ENCODE results near the gene NABP2. TPM values are rescaled to one million over a fixed set of nuclear protein-coding genes. Genes with fewer than 3 reads are reported as not detected.

Gene NABP2
- total RNA-seq, 1 experiment from 2014 or later, result 67.5 TPM

DNA sequence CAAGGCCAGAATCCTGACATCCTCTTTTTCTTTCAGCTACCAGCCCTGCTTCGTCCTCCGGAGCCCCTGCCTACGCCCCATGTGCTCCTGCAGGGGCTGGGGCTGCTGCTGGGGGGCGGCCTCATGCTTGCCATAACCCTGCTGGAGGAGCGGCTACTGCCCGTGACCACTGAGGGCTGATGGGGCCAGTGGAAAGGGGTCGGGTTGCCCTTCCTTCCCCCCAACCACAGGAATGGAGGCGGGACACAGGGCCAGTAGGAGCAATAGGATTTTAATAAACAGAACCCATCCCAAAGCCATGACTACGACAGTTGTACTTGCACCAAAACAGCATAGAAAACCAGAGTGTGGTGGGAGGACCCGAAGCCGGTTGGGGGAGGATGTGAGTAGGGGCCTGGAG, 13.4 kb downstream of the NABP2 start:
- no peaks in the 10 kb centered on the region for H3K27me3 ChIP-seq (replicated peaks; ENCODE audit: insufficient read depth, low read depth, low read length, poor library complexity)
- no peak overlapping the region for H3K4me3 ChIP-seq (ENCODE audit: low read depth, low read length, poor library complexity, severe bottlenecking)
- intact Hi-C loops (cut with micrococcal nuclease; ENCODE audit: unreplicated experiment), result no loop called here
- no peaks in the 10 kb centered on the region for H3K9me3 ChIP-seq (ENCODE audit: low read depth, low read length, poor library complexity, severe bottlenecking)
- DNase-seq (ENCODE audit: low spot score), result no peak
- ChIA-PET CTCF (no interaction called here), POLR2A (ENCODE audit: low non-redundant PET) (no interaction called here)
- peaks cover 27% of the 10 kb centered on the region for H3K36me3 ChIP-seq (ENCODE audit: insufficient read depth, low read length, poor library complexity, severe bottlenecking)
- no TSS peak for BruUV-seq (replicated peaks)
- no peak overlapping the region for H3K27ac ChIP-seq (ENCODE audit: low read depth, low read length, poor library complexity, severe bottlenecking)
- H3K4me1 ChIP-seq (ENCODE audit: insufficient read depth, low read length, poor library complexity, severe bottlenecking), result no peaks in the 10 kb centered on the region
- TF ChIP-seq, protein P1, sequence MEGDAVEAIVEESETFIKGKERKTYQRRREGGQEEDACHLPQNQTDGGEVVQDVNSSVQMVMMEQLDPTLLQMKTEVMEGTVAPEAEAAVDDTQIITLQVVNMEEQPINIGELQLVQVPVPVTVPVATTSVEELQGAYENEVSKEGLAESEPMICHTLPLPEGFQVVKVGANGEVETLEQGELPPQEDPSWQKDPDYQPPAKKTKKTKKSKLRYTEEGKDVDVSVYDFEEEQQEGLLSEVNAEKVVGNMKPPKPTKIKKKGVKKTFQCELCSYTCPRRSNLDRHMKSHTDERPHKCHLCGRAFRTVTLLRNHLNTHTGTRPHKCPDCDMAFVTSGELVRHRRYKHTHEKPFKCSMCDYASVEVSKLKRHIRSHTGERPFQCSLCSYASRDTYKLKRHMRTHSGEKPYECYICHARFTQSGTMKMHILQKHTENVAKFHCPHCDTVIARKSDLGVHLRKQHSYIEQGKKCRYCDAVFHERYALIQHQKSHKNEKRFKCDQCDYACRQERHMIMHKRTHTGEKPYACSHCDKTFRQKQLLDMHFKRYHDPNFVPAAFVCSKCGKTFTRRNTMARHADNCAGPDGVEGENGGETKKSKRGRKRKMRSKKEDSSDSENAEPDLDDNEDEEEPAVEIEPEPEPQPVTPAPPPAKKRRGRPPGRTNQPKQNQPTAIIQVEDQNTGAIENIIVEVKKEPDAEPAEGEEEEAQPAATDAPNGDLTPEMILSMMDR (conservative IDR thresholded peaks at IDR 0.05; ENCODE audit: low read depth, low read length), result no peak
- no peak for TF ChIP-seq EZH2 (IDR thresholded peaks at IDR 0.05; ENCODE audit: borderline replicate concordance, low read depth, low read length, poor library complexity, severe bottlenecking)

DNA sequence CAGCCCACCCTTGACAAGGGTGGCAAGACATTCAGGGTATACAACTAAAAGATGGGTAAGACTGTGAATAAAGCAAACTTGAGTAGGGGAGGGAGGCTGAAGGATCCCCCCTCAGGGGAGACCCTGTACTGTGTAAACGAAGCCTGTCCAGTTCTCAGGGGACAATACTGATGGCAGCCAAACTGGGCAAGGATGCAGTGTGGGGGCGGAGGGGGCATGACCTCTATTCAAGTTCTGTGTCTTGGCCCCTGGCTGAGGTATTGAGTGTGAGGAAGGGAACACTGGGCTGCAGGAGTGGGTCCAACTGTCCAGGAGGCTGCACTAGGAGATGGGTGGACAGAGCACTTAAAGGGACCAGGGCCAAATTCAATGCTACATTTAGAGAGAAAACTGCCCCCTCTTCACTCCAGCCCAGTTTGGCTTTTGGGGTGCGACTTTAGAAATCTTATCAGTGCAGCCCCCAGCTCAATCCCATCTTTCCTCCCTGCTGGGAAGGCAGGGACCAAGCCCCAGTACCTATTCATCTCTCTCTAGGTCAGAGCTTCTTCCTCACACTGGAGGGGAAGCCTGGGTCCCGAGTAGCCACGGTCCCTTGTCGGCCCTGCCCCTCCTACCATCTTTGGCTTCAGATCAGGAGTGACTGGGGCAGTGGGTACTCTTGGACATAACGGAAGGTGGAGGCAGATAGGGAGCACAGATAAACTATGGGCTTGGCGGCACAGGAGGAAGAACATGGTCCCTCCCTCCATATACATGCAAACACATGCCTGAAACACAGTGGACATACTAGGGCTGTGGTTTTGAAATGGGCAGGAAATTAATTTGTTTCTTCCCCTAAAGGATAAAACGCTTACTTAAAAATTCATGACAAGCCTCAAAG, 17.5 kb downstream of the NABP2 start:
- Histone ChIP-seq H3K4me3 (ENCODE audit: low read depth, low read length, poor library complexity, severe bottlenecking) (no peak overlapping the region), H3K9me3 (ENCODE audit: low read depth, low read length, poor library complexity, severe bottlenecking) (no peaks in the 10 kb centered on the region), H3K36me3 (ENCODE audit: insufficient read depth, low read length, poor library complexity, severe bottlenecking) (peaks cover 61% of the 10 kb centered on the region), H3K4me1 (ENCODE audit: insufficient read depth, low read length, poor library complexity, severe bottlenecking) (no peaks in the 10 kb centered on the region), H3K27me3 (replicated peaks; ENCODE audit: insufficient read depth, low read depth, low read length, poor library complexity) (no peaks in the 10 kb centered on the region), H3K27ac (ENCODE audit: low read depth, low read length, poor library complexity, severe bottlenecking) (no peak overlapping the region)
- DNase-seq (ENCODE audit: low spot score), result no peak
- intact Hi-C loops (cut with micrococcal nuclease; ENCODE audit: unreplicated experiment), result no loop called here
- ChIA-PET POLR2A (ENCODE audit: low non-redundant PET) (no interaction called here), CTCF (no interaction called here)
- no TSS peak for BruUV-seq (replicated peaks)
- TF ChIP-seq EZH2 (IDR thresholded peaks at IDR 0.05; ENCODE audit: borderline replicate concordance, low read depth, low read length, poor library complexity, severe bottlenecking), result no peak
- TF ChIP-seq, protein P1 (conservative IDR thresholded peaks at IDR 0.05; ENCODE audit: low read depth, low read length), result no peak

DNA sequence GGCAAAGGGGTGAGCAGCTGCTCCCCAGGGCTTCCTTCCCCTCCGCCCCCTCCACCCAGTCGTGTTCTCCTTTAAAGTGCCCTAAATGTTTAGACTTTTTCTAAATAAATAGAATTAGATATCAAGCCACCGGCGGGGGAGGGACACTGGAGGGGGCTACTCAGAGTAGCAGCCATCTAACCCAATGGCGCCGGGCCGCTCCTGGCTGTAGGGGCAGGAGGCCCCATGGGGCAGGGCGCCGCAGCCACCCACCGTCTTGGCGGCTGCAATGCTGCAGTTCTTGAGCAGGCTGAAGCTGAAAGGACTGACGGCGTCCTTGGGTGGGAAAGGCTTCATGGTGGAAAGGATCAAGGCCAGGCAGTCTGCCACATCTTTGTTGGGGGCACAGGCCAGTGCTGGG, 18.8 kb downstream of the NABP2 start:
- intact Hi-C loops (cut with micrococcal nuclease; ENCODE audit: unreplicated experiment), result no loop called here
- CTCF ChIA-PET, result interaction anchor here (0.6 kb wide), 1 partner anchor 10 kb away, joined by 9 read pairs; no protein-coding TSS in a partner anchor
- Histone ChIP-seq H3K9me3 (ENCODE audit: low read depth, low read length, poor library complexity, severe bottlenecking) (no peaks in the 10 kb centered on the region), H3K4me3 (ENCODE audit: low read depth, low read length, poor library complexity, severe bottlenecking) (no peak overlapping the region), H3K27ac (ENCODE audit: low read depth, low read length, poor library complexity, severe bottlenecking) (no peak overlapping the region), H3K27me3 (replicated peaks; ENCODE audit: insufficient read depth, low read depth, low read length, poor library complexity) (no peaks in the 10 kb centered on the region), H3K4me1 (ENCODE audit: insufficient read depth, low read length, poor library complexity, severe bottlenecking) (no peaks in the 10 kb centered on the region), H3K36me3 (ENCODE audit: insufficient read depth, low read length, poor library complexity, severe bottlenecking) (peaks cover 73% of the 10 kb centered on the region)
- POLR2A ChIA-PET (ENCODE audit: low non-redundant PET), result no interaction called here
- BruUV-seq (replicated peaks), result no TSS peak
- TF ChIP-seq EZH2 (IDR thresholded peaks at IDR 0.05; ENCODE audit: borderline replicate concordance, low read depth, low read length, poor library complexity, severe bottlenecking), result no peak
- TF ChIP-seq, protein P1 (conservative IDR thresholded peaks at IDR 0.05; ENCODE audit: low read depth, low read length), result no peak
- no peak for DNase-seq (ENCODE audit: low spot score)

Measured in A673 (cell line).